Fibroblast of skin of abdomen (primary cell): ENCODE measurements around the gene ARMC12.

Source experiments
- DNase-seq: peaks from one replicate; pipeline ENCODE4 v3.0.0-alpha.2; 2013

The ARMC12 gene

DNA sequence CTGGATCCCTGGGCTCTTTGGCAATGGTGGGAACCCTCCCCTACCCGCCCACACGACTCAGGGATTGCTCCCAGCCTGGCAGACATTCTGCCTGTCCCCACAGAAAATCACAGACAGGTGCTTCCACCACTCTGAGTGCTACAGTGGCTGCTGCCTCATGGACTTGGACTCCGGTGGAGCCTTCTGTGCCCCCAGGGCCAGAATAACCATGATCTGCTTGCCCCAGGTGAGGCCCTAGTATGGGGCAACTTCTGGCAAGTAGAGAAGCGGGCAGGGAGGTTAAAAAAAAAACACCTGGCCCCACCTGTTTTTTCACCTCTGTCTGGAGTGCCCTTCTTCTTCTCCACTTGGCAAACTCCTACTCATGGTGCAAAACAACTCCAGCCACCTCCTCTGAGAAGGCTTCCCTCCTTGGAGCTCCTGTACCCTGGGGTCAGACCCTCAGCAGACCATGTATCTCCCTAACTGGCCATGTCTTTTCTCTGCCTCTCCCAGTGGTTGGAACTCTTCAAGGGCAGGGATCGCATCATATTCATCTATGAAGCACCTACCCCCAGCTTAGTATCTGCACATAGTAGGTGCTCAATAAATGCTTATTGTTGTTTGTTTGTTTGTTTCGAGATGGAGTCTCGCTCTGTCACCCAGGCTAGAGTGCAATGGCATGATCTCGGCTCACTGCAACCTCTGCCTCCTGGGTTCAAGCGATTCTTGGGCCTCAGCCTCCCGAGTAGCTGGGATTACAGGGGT lies 40.7 kb downstream of the ARMC12 start:
- DNase-seq: no peak

DNA sequence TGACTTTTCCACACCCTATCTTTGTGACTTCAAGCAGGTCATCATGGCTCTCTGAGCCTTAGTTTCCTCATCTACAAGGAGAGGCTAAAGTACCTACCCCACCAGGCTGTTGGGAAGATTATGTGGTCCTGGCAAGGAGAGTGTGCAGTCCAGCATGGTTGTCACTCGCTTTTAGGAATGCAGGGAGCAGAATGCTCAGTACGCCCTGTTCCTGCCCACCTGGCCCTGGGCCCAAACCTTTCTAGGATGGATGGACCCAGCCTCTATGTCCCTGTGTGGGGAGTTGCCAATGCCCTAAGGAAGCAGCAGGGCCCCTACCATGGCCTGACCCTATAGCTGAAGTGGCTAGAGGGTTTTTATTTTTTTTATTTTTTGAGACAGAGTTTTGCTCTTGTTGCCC lies 41.6 kb downstream of the ARMC12 start:
- DNase-seq: no peak

DNA sequence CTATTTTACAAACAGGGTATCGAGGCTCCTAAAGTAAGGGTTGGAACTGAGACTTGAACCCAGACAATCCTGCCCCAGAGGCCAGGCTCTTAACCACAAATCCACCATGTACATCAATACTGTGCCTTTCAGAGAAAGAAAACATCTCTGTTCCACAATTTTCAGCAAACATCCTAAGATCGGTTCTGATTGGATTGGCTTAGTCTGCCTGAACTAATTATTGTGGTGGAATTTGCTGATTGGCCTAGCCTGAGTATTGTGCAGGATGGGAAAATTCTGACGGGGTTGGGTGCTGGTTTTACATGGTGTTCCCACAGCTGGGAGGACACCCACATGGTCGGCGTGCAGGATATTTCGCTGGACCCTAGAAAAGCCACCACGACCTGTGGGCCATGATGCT lies 43.9 kb downstream of the ARMC12 start, which contains the start of gene CLPSL1:
Gene CLPSL1, plus strand, starts transcription at position 301 of the 400 bp plus-strand sequence. Its CDS starts 92 bp downstream, at position 393.
- DNase-seq: no peak

DNA sequence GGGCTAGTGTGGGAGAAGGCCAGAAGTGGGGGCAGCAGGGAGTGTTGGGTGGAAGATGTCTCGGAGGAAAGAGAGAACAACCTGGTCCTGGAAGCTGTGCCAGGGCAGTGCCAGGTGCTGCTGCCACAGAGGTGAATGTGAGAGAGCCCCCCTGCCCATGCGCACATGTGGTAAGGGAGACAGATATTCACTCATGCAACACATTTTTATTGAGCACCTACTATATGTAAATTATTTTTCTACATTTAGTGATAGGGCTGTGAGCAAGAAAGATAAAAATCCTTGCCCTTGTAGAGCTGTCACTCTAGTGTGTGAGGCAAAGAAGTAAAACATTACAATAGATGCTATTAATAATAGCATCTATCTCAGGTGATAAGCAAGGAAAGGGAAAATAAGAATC lies 44.5 kb downstream of the ARMC12 start:
- DNase-seq: no peak

DNA sequence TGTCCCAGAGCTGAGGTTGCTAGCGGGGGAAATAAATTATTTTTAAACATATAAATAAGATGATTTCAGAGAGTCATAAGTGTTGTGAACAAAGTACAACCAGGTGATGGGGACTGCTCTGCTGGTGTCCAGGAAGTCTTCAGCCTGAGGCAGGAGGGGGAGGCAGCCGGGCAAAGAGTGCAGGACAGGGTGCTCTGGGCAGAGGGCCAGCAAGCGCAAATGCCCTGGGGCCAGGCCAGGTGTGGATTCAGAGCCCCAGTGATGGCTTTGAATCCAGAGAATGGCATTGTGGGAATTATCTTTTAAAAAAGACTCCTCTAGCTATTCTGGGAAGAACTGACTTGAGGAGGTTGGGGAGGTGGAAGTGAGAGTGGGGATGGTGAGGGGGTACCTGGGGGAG lies 45.6 kb downstream of the ARMC12 start:
- DNase-seq: no peak

DNA sequence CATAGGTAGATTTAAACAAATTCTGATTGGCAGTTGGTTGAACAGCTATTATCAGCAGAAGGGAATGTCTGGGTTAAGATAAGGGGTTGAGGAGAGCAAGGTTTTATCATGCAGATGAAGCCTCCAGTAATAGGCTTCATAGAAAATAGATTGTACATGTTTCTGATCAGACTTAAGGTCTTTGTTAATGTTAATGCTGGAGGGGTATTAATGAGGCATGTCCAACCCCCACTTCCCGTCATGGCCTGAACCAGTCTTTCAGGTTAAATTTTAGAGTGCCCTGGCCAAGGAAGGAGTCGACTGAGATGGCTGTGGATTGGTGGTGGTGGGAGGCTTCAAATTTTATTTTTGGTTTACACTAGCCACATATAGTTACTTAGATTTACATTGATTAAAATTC lies 47.4 kb downstream of the ARMC12 start:
- no peak for DNase-seq

DNA sequence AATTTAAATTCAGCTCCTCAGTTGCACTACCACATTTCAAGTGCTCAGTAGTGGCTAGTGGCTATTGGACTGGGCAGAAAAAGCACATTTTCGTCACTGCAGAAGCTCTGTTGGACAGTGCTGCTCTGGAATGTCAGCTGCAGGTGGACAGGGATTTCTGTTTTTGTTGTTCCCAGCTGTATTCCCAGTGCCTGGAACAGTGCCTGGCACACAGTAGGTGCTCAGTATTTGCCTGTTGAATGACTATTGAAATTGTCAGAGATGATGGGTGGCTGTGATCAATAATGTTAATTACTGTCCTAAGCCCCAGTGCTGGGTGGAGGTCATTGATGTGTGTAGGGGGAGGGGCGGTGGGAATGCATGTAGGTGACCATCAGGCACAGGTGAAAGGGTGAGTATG lies 49.4 kb downstream of the ARMC12 start:
- DNase-seq: no peak

DNA sequence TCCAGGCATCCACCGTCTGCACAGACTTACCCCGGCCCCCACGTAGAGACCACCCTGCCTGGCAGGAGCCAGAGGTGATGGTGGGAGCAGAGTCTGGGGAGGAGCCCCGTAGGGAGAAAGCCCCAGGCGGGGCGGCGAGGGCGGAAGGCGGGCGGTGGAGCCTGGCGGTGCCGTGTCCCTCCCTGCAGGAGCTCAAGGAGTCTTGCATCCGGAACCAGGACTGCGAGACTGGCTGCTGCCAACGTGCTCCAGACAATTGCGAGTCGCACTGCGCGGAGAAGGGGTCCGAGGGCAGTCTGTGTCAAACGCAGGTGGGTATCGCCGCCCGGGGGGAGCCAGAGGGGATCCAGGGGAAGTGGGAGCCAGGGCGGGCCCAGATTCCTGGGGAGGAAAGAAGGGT lies 50.0 kb downstream of the ARMC12 start:
- DNase-seq: no peak

DNA sequence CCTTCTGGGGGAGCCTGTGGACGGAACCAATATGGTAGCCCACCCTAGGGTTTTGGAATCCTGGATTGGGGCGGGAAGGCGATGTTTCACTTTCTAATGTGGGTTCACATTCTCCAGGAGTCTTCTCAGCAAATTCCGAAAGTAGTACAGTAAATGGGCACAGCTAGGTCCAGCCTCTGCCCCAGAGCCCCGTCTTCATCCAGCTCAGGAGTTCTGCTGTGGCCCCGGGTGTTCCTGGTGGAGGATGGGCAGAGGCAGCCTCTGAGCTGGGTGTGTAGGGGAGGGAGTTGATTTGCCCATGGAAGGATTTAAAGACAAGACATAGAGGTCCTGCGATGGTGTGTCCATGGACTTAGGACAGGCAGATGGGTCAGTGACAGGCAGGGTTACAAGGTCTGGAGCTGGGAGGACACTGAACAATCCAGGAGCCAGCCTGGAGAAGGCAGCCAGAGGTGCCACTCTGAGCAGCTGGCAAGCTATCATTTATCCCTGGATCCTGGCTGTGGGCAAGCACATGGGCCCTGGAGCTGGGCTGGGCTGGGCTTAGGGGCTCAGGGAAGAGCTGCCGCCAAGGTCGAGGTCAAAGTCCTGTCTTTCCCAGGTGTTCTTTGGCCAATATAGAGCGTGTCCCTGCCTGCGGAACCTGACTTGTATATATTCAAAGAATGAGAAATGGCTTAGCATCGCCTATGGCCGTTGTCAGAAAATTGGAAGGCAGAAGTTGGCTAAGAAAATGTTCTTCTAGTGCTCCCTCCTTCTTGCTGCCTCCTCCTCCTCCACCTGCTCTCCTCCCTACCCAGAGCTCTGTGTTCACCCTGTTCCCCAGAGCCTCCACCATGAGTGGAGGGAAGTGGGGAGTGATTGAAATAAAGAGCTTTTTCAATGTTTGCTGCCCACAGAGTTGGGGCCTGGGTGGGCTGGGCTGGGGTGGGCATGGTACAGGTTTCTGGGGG lies 50.7 kb downstream of the ARMC12 start:
- DNase-seq: no peak

DNA sequence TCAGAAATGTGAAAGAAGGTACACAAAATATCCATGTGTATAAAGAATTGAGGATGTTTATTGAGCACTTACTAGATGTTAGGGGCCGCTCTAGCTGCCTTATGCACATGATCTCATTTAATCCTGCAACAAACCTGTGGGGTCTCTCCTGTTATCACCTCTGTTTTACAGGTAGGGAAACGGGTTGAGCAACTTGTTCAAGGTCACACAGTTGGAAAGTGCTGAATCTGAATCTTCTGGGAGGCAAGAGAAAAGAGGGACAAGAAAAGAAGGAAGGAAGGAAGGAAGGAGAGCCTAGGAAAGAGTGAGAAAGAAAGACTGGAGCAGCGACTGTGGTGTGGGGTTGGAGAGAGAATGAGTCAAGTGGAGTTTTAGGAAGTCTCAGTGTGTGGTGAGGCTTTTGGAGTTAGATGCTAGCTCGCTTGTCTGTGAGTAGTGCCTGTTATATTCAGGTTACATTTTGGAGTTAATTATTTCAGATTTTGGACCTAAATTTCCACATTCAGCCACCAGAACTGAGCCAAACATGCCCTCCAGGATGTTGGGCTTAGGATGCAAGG lies 51.7 kb downstream of the ARMC12 start:
- no peak for DNase-seq

DNA sequence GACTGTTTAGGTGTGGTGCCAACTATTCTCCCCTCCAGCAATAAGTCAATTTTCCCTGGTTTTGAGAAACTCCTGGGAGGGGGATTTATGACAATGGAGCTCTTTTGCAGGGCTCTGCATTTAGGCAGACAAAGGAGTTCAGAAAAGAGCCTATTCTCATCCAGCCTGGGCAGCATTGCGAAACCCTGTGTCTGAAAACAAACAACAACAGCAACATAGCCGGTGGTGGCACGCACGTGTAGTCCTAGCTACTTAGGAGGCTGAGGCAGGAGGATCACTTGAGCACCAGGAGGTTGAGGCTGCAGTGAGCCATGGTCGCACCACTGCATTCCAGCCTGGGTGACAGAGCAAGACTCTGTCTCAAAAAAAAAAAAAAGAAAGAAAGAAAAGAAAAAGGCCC lies 53.9 kb downstream of the ARMC12 start:
- DNase-seq: no peak

DNA sequence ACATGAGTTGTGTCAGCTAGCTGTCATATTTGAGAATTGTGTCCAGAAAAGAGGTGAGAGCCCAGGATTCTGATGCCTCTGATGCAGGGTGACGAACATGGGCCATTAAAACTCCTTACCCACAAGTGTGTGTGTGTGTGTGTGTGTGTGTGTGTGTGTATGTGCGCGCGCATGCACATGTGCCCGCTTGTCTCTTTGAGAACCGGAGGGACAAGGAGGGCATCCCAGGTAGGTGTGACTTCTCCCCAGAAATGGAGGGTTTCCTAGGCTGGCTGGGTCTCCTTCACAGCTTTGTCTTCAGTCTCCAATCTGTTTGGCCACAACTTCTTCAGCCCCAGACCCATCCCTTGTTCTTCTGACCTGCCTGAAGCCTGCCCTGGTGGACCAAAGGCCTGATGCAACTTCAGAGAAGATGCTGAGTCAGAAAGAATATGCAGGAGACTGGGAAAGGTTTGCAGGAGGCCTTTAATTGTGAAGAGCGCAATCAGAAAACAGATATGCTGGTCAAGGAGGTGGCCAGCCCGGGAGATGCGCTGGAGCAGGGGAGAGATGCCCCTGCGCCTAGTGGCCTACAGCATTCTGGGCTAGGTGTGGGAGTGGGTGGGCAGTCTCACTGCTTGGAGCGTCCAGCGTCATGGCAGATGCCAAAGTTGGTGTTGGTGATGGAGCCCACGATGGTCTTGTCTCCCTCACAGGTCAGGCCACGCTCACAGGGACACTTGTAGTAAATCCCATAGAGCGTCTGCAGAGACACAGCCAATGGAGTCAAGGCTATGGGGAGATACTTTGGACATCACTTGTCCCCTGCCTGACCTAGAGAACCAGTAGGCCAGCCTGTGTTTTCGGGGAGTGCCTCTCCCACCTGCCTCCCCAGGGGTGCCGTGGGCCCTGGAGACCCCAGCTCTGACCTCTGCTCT lies 58.0 kb downstream of the ARMC12 start:
- DNase-seq: no peak

DNA sequence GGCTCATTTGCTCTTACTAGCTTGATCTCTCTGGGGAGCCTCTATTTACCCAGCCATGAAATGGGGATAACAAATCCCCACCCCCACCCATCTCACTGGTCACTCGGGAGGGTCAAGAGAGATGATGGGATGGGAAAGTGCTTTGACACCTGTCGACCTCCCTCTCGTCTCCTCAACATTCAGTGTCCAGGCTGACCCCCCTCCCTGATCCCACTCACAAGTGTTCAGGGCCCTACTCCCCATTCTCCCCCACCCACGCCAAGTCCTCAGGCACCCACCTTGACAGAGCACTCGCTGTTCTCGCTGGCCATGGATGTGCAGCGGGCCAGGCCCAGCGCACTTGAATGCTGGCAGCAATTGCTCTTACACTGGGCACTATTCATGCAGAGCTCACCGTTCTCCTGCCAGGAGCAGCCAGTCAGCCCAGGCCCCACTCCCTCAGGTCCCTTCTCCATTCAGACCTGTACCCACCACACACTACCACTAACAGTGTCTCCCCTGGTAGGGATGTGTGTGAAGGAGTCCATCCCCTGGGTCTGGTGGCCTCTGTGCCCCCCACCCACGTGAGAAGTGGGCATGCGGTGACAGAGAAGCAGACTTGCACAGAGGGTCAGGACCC lies 58.7 kb downstream of the ARMC12 start:
- DNase-seq: no peak

DNA sequence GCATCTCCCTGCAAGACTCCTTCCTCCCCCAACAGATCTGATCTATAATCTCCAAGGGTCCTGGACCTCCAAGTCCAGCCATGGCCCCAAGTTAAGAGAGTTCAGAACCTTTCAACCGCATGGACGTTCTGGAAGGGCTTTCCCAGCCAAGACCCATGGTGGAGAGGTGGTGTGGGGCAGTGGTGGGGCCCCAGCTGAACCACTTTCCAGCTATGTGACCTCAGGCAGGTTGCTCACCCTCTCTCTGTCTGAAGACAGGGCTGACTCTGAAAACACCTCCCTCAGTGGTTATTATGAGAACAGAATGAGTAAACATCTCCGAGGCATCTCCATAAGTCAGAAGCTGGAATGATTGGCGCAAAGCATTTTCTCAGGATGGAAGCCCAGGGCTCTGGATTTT lies 59.4 kb downstream of the ARMC12 start:
- no peak for DNase-seq

DNA sequence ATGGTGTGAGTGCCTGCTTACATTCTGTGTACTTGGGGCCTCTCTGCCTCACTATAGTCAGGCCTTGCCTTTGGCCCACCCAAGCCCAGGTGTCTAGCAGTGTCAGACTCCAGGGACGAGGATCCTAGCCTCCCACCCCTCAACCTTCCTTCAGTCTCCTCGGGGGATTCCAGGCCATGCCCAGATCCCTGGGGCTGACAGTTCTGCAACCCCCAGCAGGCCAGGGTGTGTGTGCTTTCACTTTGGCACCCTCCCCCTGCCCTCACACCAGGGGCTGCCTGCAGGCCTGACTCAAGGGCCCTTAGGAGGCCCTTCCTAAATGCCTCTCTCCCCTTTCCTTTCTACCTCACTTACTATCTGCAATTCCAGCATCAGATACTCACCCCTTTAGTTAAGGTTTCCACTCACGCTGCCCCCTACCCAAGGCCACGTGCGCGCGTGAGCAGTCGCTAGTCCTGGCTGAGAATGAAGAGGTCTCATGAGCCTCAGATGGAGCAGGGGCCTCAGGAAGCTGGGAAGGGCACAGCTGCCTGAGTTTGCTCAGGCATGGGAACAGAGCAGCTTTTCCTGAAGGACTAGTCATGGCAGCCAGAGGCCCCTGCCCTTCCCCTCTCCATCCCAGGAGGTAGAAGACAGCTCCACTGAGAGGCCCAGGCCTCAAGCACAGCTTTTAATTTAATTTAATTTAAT lies 61.1 kb downstream of the ARMC12 start:
- no peak for DNase-seq
